Subcutaneous adipose tissue (tissue), 4 donors: Measurements from ENCODE around the gene LRRFIP2. TPM values are rescaled to one million over a fixed set of nuclear protein-coding genes. Genes with fewer than 3 reads are reported as not detected.

Experiments
- total RNA-seq, 4 donors: library from RNA; depleted of rRNA; stranded (reverse); fragments of >200 nt; gene quantifications; one replicate each; pipeline ENCODE4 v1.1.0, GENCODE V29; 2016
- TF ChIP-seq, protein P1 (sequence below): fragments of 450-650 bp; IDR thresholded peaks from one replicate; pipeline ENCODE4 v1.5.1; 2016; ENCODE audit warnings: low read depth, mild to moderate bottlenecking, control low read depth, antibody characterized with exemption, moderate library complexity

The LRRFIP2 gene
- total RNA-seq, 4 donors from 2014 or later = 38.2 to 73.8 (median 46.5) TPM

DNA sequence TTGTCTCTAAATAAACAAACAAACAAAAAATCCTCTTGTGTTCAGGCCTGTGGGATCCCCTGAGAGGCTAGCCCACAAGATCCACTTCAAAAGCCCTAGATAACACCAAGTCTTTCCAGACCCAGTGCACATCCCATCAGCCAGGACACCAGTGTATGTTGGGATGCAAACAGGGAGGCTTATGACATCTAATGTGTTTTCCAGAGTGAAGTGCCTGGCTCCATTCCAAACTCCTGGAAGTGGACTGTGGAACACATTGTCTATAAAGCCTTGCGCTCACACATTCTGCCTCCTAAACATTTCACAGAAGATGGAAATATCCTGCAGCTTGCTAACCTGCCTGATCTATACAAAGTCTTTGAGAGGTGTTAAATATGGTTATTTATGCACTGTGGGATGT, 124.1 kb downstream of the LRRFIP2 start:
- TF ChIP-seq, protein P1, sequence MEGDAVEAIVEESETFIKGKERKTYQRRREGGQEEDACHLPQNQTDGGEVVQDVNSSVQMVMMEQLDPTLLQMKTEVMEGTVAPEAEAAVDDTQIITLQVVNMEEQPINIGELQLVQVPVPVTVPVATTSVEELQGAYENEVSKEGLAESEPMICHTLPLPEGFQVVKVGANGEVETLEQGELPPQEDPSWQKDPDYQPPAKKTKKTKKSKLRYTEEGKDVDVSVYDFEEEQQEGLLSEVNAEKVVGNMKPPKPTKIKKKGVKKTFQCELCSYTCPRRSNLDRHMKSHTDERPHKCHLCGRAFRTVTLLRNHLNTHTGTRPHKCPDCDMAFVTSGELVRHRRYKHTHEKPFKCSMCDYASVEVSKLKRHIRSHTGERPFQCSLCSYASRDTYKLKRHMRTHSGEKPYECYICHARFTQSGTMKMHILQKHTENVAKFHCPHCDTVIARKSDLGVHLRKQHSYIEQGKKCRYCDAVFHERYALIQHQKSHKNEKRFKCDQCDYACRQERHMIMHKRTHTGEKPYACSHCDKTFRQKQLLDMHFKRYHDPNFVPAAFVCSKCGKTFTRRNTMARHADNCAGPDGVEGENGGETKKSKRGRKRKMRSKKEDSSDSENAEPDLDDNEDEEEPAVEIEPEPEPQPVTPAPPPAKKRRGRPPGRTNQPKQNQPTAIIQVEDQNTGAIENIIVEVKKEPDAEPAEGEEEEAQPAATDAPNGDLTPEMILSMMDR = no peak

DNA sequence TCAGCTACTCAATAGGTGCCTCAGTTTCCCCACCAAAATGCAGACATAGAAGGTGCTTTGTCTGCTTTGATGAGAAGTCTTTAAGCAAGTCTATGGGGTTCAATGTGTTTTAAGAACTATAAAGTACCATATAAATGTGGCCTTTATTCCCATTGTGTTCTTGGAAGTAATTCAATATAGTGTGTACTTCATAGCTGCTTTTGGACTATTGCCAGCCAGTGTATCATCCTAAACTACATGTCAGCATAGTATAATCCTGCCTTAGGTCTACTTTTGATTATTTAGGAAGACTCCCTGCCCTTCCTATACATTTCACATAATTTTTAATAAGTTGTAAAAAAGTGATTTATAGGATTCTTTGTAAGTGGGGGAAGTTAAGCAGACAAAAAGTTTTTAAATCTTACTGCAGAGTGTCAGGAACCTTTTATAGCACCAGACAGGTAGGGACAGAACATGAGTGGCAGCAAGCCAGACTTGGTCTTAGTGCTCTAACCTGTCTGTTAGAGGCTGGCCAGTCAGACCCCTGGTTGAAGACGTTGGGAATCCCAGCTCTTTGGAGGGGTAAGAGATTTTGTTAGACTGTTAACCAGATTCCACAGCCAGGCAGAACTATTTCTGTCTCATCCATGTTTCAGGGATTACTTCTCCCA, 132.7 kb downstream of the LRRFIP2 start:
- TF ChIP-seq, protein P1 = no peak

DNA sequence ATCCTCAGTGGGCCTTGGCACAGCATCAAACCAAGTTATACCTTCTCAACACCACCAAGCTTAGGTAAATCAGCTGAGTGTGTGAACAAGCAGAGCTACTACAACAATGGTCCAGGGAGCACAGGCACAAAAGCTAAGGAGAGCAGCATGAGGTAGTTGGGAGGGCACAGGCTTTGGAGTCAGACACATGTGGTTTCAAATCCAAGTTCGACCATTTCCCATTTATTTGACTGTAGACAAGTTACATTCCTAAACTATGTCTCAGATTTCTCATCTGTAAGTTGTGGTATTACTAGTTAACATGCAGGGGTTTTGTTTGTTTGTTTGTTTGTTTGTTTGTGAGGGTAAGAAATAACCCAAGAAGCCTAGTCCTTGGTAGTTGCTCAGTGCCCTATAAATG, 134.2 kb downstream of the LRRFIP2 start:
- TF ChIP-seq, protein P1 = no peak

DNA sequence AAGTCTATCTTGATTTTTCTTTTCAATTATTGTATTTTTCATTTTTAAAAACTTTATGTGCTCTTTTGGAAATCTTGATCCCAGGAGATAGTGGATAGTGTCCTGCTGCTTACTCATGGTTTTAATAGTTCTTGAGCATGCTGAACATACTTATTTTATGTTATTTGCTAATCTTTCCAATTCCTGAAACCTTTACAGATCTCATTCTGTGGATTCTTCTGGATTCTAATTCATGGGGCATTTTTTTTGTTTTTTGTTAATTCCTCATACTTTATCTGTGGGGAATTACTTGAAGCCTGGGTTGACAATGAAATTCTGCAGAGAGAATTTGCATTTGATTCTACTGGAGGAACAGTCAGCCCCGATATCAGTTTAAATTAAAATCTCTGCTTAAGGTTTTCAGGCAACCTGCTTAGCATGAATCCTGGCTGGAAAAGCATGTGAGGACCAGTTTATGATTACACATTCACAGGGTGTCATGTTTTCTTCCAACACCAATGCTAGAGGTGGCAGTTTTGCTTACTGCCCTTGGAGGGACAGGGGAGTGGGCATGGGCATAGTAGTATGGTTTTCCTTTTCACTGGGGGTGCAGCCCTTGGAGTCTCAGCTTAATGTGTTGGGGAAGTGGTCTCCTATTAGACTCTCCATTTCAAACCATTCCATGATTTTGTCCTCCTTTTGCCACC, 135.1 kb downstream of the LRRFIP2 start:
- TF ChIP-seq, protein P1 = no peak

DNA sequence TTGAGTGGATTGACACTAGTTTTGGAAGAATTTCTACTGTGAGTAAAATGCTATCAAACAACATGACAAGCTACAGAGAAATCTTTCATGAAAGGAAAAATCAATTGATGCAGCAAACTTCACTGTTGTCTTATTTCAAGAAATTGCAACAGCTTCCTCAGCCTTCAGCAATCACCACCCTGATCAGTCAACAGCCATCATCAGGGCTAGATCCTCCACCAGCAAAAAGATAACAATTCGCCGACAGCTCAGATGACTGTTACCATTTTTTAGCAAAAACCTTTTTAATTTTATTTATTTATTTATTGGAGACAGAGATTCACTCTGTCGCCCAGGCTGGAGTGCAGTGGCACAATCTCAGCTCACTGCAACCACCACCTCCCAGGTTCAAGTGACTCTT, 137.0 kb downstream of the LRRFIP2 start:
- TF ChIP-seq, protein P1 = no peak

DNA sequence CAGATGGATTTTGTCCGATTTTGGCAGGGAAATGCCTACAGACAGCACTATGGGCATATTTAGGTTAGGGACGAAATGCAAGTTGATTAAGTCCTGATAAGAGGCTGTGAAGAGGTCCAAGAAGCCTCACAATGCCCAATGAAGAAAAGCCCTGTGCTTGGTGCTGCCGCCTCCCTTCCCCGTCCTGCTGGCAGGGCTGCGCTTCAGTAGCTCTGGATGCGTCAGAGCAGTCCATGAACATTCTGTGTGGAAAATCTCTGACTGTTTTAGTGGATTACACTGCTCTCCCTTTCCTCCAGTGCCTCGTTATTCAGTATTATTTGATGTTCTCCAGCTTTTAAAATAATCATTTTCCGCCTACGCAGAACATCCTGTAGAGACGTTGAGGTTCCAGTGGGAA, 141.4 kb downstream of the LRRFIP2 start:
- TF ChIP-seq, protein P1 = no peak

DNA sequence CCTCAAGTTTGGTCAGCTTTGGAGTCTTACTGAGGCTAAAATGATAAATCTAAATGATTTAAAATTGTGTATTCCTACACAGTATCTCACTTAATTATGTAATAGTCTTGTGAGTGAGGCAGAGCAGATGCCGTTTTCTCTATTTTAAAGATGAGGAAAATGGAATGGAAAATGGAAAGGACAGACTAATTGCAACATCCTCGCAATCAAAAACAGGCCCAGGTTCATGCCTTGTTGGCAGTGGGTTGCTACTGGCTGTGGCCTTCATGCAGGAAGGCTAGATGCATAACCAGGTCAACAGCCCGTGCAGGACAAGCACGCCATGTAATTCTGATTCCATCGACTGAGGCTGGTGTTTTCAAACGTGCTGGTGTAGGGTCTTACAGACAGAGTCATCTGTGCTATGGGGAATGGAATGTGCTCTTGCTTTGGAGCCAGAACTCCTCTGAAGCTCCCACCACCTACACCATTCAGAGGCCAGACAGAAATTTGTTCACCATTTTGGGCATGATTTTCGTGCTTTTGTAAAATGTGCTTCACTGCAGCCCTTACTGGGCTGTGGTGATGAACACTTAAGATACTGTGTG, 143.2 kb downstream of the LRRFIP2 start:
- TF ChIP-seq, protein P1 = no peak
